Measurements from ENCODE around the gene ASMTL.

GRCh38 chrX:1443496-1444075 lies 9.1 kb downstream of the ASMTL start:
- TF ChIP-seq CTCF (IDR thresholded peaks at IDR 0.05) (no peak), POLR2A (IDR thresholded peaks at IDR 0.05) (no peak)

Measured in right lobe of liver (tissue), 4 donors.